ENCODE measurements around the gene CSF3R.

The CSF3R gene

DNA sequence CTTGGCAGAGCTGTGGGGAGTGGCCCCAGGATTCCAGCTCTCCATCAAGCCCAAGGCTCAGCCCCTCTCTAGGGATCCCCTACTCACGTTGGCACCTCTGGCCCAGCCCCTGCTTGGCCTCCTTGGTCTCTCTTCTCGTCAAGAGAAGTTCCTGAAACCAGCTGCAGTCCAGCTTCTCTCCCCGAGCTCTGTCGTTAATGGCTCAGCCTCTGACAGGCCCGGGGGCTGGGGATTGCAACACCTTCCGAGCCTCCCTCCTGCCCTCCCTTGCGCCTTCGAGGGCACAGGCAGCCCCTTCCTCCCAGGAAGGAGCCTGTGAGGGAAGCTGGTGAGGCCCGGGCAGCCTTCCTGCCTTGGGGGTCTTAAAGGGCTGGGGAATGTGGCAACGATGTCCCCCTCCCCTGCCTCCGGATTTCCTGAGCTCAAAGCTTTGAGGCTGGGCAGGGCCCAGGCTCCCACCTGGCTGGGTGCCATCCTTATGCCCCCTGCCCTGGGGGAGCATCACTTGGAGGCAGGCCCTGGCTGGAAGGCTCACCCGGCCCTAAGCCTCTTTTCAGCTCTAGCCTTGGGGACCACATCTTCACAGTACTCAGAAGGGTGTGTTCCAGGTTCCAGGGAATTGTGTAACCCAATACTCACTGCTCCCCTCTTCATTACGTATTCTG, at the start of gene CSF3R:
Gene CSF3R, minus strand, starts transcription at position 190 of the 665 bp plus-strand sequence. CDS start 3,417 bp downstream, outside the sequence.
- DNase-seq (ENCODE audit: low read depth in 1 of 2, low spot score in 1 of 2), result no peak

DNA sequence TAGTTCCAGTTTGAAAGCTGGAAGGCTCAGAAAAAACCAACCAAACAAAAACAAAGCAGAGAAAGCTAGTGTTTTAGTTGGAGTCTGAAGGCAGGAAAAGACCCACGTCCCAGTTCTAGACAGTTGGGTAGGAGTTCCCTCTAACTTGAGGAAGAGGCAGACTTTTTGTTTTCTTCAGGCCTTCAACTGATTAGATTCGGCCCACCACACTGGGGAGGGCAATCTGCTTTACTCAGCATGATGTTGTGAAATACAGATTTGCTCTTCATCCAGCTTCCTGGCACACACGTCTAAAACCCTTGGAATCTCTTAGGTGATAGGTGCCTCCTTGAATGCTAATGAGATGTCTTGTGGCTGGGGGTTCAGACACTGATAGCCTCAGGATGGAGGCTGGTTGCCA, 49.1 kb upstream of the CSF3R start:
- no peak for DNase-seq (ENCODE audit: low read depth in 1 of 2, low spot score in 1 of 2)

DNA sequence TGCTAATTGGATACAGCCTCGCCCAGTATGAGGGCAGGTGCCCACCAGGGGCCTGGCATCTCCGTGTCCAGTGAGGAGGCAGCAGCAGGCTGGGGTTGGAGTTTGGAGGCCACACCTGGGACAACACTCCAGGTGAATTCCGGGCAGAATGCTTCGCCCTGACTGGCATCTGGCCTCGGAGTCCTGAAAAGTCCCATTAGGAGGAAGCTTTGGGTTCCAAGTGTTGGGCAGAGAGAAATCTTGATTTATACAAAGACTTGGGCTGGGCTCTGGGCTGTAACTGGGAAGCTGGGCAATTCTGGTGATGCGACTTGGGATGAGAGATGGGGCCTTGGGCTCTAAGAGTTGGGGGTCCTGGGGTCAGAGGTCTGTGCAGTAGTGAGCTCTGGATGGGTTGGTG, 48.1 kb upstream of the CSF3R start:
- no peak for DNase-seq (ENCODE audit: low read depth in 1 of 2, low spot score in 1 of 2)

DNA sequence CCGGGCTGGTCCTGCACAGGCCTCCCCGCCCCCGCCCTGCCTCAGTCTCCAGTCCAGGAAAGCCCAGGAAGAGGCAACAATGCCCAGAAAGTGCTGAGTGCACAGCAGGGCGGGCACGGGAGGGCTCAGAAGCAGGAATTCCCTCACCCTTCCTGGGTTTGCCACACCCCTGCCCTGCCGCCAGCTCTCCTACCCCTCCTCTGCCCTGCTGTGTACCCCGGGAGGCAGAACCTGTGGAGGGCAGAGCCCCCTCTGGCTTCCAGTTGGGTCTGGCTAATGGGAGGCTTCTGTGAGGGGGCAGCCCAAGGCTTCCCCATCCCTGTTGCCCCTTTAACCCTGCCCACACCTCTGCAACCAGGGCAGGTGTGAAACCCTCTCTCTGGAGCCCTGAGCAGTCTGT, 47.5 kb upstream of the CSF3R start:
- no peak for DNase-seq (ENCODE audit: low read depth in 1 of 2, low spot score in 1 of 2)

DNA sequence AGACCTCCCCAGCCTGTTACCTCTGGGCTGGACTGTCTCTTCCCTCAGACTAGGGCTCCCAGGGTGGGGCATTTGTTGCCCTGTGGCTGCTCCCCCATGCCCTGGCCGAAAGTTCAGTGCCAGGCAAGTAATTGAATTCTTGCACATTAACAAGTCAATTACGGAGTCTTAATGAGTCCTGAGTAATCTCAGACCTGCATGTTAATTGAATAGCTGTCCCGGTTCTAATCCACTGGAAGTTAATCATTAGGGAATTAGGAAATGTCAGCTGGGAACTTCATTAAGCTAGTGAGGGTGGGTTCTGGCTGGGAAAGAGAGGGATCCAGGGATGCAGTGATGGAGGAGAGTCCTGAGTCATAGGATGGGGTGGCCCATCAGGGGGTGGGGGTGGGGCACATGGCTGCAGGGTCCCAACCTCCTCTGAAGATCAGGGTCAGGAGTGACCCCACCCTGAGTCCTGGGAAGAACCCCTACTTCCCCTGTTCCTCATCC, 47.1 kb upstream of the CSF3R start:
- DNase-seq (ENCODE audit: low read depth in 1 of 2, low spot score in 1 of 2), result no peak

DNA sequence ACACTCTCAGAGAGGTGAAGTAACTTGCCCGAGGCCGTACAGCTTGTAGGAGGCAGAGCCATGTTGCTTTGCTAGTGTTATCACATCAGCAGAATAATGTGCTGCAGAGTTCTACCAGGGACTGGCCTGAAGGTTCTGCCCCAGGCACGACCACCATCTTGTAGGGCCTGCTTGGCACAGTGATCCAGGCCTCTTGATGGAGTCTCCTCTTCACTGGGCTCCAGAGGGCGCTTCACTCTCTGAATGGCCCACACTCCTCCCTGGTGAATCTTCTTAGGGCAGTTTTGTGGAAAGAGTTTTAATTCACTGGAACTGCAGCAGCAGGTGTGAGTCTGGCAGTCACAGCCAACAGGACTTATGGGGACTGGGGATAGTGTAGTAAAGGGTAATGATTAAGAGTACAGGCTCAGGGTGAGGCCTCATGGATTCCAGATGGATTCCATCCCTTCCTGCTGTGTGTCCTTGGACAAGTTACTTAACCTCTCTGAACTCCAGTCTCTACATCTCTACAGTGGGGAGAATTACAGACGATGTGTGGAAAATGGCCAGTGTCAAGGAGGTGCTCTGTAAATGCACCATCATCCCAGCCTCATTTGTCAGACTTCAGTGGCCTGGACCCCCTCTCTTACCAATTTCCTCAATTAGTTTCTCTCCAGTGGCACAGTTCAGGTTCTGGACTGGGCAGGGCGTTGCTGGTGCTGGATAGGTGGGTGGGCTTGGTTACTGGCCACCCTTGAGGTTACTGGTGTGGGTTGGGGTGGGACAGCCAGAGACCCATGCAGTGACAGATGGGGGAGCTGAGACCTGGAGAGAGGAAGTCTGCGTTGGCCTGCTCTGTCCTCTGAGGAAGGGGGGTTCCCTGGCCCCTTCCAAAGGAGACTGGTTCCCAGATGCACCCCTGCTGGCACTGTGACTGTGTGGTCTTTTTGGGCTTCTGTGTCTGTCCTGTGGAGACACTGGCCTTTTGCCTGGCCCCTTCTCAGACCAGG, 45.9 kb upstream of the CSF3R start:
- DNase-seq (ENCODE audit: low read depth in 1 of 2, low spot score in 1 of 2), result no peak

DNA sequence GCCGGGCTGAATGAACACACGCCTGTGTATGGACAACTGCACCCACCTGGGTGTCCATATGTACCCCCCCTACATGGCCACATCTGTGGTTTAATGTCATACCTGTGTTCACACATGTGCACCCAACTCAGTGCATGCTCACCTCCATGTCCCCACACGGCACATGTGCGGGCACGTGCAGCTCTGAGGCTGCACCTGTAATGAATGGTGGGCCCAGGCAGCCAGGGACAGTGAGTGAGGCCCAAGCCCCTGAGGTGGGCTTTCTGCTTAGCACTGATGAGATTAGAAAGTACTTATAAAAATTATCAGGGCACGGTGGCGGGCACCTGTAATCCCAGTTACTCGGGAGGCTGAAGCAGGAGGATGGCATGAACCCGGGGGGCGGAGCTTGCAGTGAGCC, 42.5 kb upstream of the CSF3R start:
- no peak for DNase-seq (ENCODE audit: low read depth in 1 of 2, low spot score in 1 of 2)

DNA sequence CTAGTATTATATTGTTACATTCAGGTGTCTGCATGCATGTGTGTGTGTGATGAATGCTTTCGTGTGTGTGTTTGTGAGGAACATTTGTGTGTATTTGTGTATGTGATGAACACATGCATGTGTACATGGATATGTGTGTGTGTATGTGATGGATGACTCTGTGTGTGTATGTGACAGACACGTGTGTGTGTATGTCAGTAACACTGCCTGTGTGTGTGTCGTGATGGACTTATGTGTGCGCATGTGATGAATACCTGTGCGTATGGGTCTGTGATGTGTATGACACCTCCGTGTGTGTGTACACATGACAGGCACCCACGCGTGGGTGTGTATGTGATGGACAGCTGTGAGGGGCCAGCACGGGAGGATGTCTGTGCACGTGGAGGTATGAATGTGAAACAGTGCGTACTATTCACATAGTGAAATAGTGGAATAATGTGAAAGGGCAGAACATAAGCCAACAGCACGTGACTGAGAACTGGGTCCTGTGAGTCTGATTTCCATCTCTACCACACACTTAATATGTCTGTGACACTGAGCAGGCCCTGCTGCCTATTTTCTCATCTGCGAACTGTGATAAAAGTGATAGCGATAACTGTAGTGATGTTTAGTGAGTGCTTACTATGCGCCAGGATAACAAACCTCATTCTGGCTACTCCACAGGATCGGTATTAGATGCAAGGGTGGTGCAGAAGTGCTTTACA, 41.8 kb upstream of the CSF3R start:
- no peak for DNase-seq (ENCODE audit: low read depth in 1 of 2, low spot score in 1 of 2)

DNA sequence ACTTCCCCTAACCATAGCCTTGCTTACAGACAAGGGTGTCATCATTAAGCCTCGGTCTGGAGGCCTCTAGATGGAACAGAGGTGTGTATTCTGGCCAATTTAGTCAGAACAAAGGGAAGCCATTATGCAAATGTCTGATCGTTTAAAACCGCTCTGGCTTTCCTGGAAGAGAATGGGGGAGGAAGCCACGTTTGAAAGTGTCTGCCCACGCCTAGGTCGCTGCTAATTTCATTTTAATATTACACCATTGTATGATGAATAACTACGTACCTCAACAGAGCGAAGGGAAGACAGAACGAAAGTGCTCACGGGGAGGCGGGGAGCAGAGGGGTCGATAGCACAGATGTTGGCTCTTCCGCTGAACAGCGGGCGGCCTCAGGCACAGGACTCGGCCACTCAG, 41.1 kb upstream of the CSF3R start:
- DNase-seq (ENCODE audit: low read depth in 1 of 2, low spot score in 1 of 2), result no peak

DNA sequence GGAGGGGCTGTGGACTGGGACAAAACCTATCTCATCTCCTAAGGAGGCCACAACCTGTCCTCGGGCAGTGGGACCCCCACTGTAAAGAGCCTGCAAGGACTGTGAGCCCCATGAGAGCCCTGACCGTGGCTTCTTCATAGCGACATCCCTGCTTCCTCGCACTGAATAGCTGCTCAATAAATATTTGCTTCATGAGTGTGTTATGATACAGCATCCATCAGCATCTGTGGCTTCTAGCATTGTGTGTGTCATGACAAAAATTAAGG, 40.5 kb upstream of the CSF3R start:
- DNase-seq (ENCODE audit: low read depth in 1 of 2, low spot score in 1 of 2), result no peak

DNA sequence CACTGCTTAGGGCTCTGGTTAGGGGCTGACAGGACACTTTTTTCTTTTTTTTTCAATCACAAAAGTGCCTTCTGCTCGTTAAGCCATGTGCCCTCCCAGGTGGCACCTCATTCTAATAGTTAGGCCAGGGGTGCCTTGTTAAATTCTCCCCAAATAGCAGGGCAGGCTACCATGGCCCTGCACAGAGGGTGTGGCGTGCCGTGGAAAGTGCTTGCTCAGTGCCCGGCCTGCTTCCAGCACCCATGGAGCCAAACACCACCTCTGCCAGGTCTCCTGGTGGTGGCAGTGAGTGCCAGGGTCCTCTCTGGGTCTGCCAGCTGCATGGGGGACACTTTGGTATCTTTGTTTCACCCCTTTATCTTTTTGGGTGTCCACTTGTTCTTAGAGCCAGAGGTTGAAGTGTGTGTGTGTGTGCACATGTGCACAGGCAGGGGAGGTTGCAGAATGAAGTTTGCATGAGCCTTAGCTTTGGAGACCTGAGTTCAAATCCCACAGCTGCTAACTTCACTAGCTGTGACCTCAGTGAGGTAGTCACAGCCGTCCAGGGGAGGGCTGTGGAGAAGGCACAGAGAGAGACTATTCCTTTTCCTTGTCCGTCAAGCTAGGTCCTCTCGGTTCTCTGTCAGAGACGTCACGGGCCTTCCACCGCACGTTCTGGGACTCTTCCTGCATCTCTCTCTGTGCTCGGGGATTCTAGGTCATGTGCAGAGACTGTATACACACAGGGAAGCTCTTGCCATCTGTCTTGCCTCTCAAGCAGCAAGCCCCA, 39.9 kb upstream of the CSF3R start:
- no peak for DNase-seq (ENCODE audit: low read depth in 1 of 2, low spot score in 1 of 2)

DNA sequence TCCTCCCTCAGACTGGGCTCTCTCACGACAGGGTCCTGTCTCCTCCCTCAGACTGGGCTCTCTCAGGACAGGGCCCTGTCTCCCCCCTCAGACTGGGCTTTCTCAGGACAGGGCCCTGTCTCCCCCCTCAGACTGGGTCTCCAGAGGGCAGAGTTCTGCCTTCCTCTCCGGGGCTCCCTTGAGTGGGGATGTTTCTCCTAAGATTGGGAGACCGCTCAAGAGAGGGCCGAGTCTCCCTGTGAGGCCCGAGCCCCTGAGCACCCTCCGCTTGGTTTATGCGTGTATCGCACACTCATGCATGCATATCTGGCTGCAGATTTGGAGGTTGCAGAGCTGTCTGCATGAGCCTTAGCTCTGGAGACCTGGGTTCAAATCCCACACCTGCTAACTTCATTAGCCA, 39.3 kb upstream of the CSF3R start:
- no peak for DNase-seq (ENCODE audit: low read depth in 1 of 2, low spot score in 1 of 2)

DNA sequence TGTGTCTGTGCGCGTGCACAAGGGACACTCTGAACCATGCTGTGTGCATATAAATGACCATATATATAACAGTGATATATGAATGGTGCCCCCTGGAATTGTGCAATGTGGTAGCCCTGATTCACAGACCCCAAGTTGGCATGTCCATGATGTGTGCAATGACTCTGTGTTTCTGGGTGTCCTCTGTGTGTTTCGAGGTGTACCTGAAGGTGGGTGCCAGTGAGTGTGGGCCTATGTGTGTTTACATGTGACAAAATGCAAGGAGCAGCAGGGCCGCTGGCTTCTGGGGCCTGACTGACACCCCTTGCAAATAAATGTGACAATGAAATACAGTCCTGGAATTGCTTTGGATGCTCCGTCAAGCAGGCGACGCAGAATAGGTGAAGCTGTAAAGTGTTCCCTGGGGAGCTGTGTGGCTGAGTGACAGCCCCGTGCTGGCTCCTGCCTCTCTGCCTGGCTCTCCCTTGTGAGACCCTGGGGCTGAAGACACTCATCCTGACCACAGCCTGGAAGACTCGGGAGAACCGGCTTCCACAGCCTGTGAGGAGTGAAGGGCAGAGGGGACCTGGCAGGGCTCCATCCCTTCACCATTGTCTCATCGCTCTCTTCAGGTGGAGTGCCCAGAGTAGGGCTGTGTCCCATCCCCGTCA, 38.2 kb upstream of the CSF3R start:
- no peak for DNase-seq (ENCODE audit: low read depth in 1 of 2, low spot score in 1 of 2)

DNA sequence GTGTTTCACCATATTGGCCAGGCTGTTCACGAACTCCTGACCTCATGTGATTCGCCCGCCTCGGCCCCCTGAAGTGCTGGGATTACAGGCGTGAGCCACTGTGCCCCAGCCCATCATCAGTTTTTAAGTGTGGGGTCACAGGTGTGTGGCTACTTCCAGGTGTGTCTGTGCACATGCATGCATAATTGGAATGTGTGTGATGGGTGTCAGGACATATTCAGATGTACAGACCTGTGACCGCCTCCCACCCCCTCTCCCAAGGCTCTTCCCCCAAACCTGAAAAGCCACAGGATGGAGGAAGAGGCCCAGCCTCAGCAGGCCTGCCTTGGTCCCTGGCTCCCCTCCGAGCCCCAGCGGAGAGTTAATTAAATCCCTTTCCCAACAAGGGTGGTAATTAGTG, 37.3 kb upstream of the CSF3R start:
- no peak for DNase-seq (ENCODE audit: low read depth in 1 of 2, low spot score in 1 of 2)

DNA sequence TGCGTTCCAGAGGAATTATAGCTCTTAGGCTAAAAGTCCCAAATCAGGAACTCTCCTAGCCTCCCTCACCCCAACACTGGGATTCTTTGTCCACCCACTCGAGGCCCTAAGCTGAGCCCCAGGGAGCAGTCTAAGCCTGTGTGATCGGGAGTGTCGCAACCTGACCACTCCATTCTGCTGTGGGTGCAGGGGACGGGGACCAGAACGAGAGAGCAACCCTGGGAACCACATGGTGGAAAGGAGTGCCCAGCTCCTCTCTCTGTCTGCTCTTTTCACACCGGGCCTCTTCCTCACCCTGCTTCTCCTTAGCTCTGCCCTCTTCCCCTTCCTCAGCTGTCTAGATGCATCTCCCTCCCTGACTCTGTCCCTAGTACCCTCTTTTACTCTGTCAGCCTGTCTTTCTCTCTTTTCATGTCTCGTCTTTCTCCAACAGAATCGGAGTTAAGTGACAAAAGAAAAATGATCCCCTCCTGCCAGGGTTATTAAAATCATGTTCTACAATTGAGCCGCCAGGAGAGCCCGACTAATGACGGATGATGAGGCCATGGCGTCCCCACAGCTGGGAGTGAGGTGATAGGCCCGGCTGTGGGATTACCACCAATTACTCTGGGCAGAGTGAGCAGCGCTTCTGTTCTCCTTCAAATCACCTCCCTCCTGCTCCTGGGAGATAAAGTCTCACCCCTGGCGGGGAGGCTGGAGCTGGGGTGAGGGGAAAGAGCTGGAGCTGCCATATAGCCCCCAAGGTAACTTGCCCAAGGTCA, 34.5 kb upstream of the CSF3R start:
- no peak for DNase-seq (ENCODE audit: low read depth in 1 of 2, low spot score in 1 of 2)

DNA sequence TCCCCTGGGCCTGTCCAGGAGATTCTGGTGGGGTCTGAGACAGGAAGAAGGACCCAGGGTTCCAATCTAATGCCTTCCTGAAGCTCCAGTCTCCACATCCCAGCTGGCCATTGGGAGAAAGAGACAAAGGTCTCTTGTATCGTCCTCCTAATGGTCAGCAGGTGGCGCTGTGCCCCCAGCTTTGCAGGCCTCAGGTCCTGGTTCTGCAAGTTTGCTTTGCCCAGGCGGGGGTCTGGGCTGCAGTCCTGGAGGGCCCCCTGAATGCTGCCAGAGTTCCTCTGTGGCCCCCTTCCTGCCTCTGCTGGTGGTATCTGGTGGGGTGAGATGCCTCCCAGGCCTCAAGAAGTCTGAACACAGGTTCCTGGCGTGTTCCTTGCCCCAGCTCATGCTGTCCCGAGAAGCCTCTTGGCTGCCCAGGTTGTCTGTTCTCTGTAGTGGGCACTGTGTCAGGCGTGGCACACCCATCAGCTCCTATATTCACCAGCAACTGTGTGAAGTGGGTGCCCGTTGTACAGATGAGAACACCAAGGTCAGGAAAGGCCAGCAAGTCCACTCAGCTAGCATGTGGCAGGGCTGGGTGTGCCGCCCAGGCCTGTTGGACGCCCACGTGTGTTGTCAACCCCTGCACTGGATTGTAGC, 33.8 kb upstream of the CSF3R start:
- peak; percentile 19 to 21 for DNase-seq (ENCODE audit: low read depth in 1 of 2, low spot score in 1 of 2)

DNA sequence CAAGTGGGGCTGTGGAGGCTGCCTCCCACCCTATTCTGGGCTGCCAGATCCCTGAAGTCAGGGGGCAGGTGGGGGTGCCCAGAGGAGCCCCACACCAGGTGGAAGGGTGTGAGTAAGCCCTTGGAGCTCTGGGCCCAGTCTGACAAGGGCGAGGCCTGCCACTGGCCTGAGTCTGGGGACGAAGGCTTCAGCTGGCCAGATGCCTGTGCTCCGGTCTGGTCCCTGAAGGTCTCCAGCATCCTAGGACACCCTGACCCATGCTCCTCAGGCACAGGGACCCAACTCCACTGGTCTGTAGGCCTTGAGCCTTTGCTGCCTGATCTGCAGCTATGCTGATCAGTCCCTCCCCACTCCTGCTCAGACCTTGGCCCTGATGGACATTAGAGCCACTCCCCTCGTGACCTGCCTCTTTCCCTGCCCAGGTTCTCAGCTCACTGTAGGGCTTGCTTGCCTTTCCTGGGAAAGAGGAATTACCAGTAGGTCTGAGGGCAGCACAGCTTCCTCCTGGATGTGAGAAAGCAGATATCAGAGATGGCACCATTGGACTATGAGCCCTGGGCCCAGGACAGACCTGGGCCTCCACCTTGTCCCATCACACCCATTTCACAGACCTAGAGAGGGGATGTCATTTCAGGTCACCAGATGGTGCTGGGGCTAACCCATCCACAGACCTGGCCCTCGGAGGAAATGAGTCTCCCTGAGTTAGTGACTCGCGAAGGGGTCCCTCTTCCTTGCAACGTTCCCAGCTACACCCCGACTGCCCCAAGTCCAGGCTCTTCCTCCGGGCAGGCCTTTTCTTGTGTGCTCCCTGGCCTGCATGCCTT, 32.8 kb upstream of the CSF3R start:
- DNase-seq (ENCODE audit: low read depth in 1 of 2, low spot score in 1 of 2), result no peak

DNA sequence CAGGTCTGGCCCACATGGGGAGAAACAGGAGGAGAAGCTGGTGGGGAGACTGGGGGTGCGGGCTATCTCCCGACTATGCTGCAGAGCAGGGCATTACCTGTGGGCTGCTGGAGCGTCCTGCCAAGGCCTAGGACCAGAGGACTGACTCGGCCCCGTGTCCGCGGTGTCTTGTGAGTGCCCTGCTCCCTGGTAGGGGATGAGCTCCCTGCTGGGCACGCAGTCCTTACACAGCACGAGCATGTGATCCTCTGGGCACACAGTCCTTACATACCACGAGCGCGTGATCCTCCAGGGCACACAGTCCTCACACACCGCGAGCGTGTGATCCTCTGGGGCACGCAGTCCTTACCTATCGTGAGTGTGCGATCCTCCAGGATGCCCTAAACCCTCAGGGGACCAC, 31.8 kb upstream of the CSF3R start:
- DNase-seq (ENCODE audit: low read depth in 1 of 2, low spot score in 1 of 2), result no peak
